Thoracic aorta endothelial cell (primary cell): ENCODE measurements around the gene TRAK2. TPM values are rescaled to one million over a fixed set of nuclear protein-coding genes. Genes with fewer than 3 reads are reported as not detected.

ENCODE experiments used
- small RNA-seq: library from RNA; depleted of rRNA; stranded (forward); fragments of <200 nt; gene quantifications from one replicate; pipeline ENCODE3, GENCODE V24; 2012
- total RNA-seq: library from RNA; depleted of rRNA; stranded (reverse); fragments of >200 nt; gene quantifications from 2 replicates; pipeline ENCODE4 v1.2.3, GENCODE V29; 2012

The TRAK2 gene, protein sequence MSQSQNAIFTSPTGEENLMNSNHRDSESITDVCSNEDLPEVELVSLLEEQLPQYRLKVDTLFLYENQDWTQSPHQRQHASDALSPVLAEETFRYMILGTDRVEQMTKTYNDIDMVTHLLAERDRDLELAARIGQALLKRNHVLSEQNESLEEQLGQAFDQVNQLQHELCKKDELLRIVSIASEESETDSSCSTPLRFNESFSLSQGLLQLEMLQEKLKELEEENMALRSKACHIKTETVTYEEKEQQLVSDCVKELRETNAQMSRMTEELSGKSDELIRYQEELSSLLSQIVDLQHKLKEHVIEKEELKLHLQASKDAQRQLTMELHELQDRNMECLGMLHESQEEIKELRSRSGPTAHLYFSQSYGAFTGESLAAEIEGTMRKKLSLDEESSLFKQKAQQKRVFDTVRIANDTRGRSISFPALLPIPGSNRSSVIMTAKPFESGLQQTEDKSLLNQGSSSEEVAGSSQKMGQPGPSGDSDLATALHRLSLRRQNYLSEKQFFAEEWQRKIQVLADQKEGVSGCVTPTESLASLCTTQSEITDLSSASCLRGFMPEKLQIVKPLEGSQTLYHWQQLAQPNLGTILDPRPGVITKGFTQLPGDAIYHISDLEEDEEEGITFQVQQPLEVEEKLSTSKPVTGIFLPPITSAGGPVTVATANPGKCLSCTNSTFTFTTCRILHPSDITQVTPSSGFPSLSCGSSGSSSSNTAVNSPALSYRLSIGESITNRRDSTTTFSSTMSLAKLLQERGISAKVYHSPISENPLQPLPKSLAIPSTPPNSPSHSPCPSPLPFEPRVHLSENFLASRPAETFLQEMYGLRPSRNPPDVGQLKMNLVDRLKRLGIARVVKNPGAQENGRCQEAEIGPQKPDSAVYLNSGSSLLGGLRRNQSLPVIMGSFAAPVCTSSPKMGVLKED
- total RNA-seq = 43.2 and 48.5 TPM in 2 replicates

GRCh38 chr2:201451292-201452057 is at the start of gene TRAK2, which contains the start of gene STRADB:
TRAK2 (minus strand) TSS chr2:201451458; CDS start chr2:201420507, 30,951 bp downstream.
STRADB (plus strand) TSS chr2:201451740; CDS start chr2:201454841, 3,101 bp downstream.

DNA sequence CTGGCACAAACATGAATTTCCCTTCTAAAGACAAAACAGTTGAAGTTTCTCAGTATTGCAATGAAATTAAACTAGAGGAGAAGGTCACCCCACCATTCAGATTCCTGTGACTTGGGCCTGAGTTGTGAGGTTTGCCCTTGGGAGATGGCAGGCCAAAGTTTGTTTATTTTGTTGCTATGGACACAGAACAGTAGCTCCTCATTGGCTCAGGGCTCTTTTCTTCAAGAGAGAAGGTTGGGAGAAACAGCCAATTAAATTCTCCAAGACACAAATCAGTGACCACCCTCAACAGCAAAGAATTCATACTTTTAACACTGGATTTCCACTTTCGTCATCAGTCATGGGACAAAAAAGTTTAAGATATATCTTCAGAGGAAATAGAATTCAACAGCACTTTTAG is 94.0 kb downstream of the TRAK2 start, which contains the start of gene FLACC1:
FLACC1 (minus strand) TSS at position 125 of the 400 bp plus-strand sequence. CDS start 5,941 bp downstream, outside the sequence.

Small RNA genes within 50 kb of the gene (small RNA-seq; reads per million reads assigned to genes)
- gene RF00019 = not detected

Other genes with a start within 250 kb of the TRAK2 start
- gene CASP8, start 190.9 kb downstream of the TRAK2 start, total RNA-seq = 16.2 and 17.2 TPM in 2 replicates
- 0.93 and 2.3 TPM in 2 replicates for gene FLACC1, start 94.1 kb downstream of the TRAK2 start, total RNA-seq
- 28.6 and 39.9 TPM in 2 replicates for gene STRADB, start 282 bp upstream of the TRAK2 start, total RNA-seq
- gene TMEM237, start 192.0 kb upstream of the TRAK2 start, total RNA-seq = 42.1 and 69.7 TPM in 2 replicates
- 8.2 and 15.8 TPM in 2 replicates for gene MPP4, start 247.2 kb upstream of the TRAK2 start, total RNA-seq